K562 (cell line): ENCODE measurements around the gene NLGN4X.

ENCODE experiments used
- ATF6 ChIP-seq: sonication (generic); formaldehyde crosslinking; IDR thresholded peaks from 2 replicates; pipeline ENCODE4 v1.4.0; 2020; ENCODE audit warnings: mild to moderate bottlenecking, missing genetic modification reagents
- BACH1 ChIP-seq: fragments of 200-800 bp; sonication (Bioruptor generic); IDR thresholded peaks from 2 replicates; pipeline ENCODE4 v1.6.1; 2016; ENCODE audit warnings: missing genetic modification characterization, missing compliant biosample characterization
- E2F1 ChIP-seq: sonication (generic); formaldehyde crosslinking; IDR thresholded peaks from 2 replicates; pipeline ENCODE4 v1.8.1; 2023; ENCODE audit warnings: mild to moderate bottlenecking, missing genetic modification reagents, moderate library complexity
- FOS ChIP-seq: IDR thresholded peaks from 3 replicates; pipeline ENCODE4 v1.6.1; 2011; ENCODE audit not compliant: insufficient read length; ENCODE audit errors: extremely low read depth
- GATAD2B ChIP-seq: fragments of 450-650 bp; IDR thresholded peaks from 2 replicates; pipeline ENCODE4 v1.6.1; 2017; ENCODE audit warnings: mild to moderate bottlenecking, borderline replicate concordance
- IRF1 ChIP-seq: sonication (generic); formaldehyde crosslinking; IDR thresholded peaks from 2 replicates; pipeline ENCODE4 v1.8.0; 2022; ENCODE audit warnings: missing genetic modification reagents, mild to moderate bottlenecking, borderline replicate concordance
- KAT2B ChIP-seq: IDR thresholded peaks from one replicate; pipeline ENCODE4 v1.6.1; 2012; ENCODE audit warnings: low read depth, mild to moderate bottlenecking, control low read depth, inconsistent platforms, low read length, moderate library complexity
- POLR2A ChIP-seq: fragments of 450-650 bp; conservative IDR thresholded peaks from 2 replicates; pipeline ENCODE4 v1.6.1; 2016
- POLR2G ChIP-seq: fragments of 200-400 bp; formaldehyde crosslinking; IDR thresholded peaks from 2 replicates; pipeline ENCODE4 v1.6.1; 2017; ENCODE audit warnings: low read depth, mild to moderate bottlenecking, antibody characterized with exemption, low read length, moderate library complexity
- TCF7L2 ChIP-seq: fragments of 150-350 bp; IDR thresholded peaks from 2 replicates; pipeline ENCODE4 v1.6.1; 2016; ENCODE audit warnings: low read depth, mild to moderate bottlenecking, low read length, moderate library complexity
- ZFP91 ChIP-seq: sonication (generic); formaldehyde crosslinking; IDR thresholded peaks from 2 replicates; pipeline ENCODE4 v1.8.0; 2022; ENCODE audit warnings: mild to moderate bottlenecking, missing genetic modification reagents
- ZNF24 ChIP-seq: fragments of 450-650 bp; IDR thresholded peaks from 2 replicates; pipeline ENCODE4 v1.6.1; 2016
- ZNF707 ChIP-seq: fragments of 250-450 bp; sonication (Bioruptor Pico); conservative IDR thresholded peaks from 2 replicates; pipeline ENCODE4 v1.8.0; 2022; ENCODE audit warnings: inconsistent platforms, mild to moderate bottlenecking, moderate library complexity

- TF ChIP-seq ZNF707 (CRISPR knock-in tag) (no peak), FOS (no peak), ATF6 (CRISPR knock-in tag) (no peak), POLR2G (no peak), ZFP91 (CRISPR knock-in tag) (no peak), POLR2A (no peak), ZNF24 (no peak), KAT2B (no peak), BACH1 (tag) (no peak), E2F1 (CRISPR knock-in tag) (no peak), TCF7L2 (no peak), IRF1 (no peak), GATAD2B (no peak)
These were observed 108.3 kb downstream of the NLGN4X start for GRCh38 chrX:6120329-6120728.
